Measurements from ENCODE around the gene FDXR.

FDXR gene

GRCh38 chr17:74898376-74898946 lies 25.7 kb upstream of the FDXR start:
- DNase-seq (ENCODE audit: low spot score): no peak

- DNase-seq (ENCODE audit: low spot score): no peak
Observed at GRCh38 chr17:74893936-74894671, 21.3 kb upstream of the FDXR start.

GRCh38 chr17:74892974-74893911 lies 20.4 kb upstream of the FDXR start, which contains the start of gene FADS6:
FADS6 (minus strand) TSS chr17:74893633; CDS start chr17:74893595, 38 bp downstream.
- peak; percentile 87 for DNase-seq (ENCODE audit: low spot score)

GRCh38 chr17:74892013-74892841 lies 19.4 kb upstream of the FDXR start:
- no peak for DNase-seq (ENCODE audit: low spot score)

GRCh38 chr17:74890554-74890953 lies 17.8 kb upstream of the FDXR start:
- no peak for DNase-seq (ENCODE audit: low spot score)

- no peak for DNase-seq (ENCODE audit: low spot score)
Observed at GRCh38 chr17:74888469-74888868, 15.7 kb upstream of the FDXR start.

- no peak for DNase-seq (ENCODE audit: low spot score)
Observed at GRCh38 chr17:74883241-74883745, 10.5 kb upstream of the FDXR start.

- DNase-seq (ENCODE audit: low spot score): no peak
Observed at GRCh38 chr17:74882517-74883240, 9.9 kb upstream of the FDXR start.

- DNase-seq (ENCODE audit: low spot score): no peak
Observed at GRCh38 chr17:74881073-74881472, 8.3 kb upstream of the FDXR start.

- DNase-seq (ENCODE audit: low spot score): no peak
Observed at GRCh38 chr17:74879308-74879707, 6.5 kb upstream of the FDXR start.

- DNase-seq (ENCODE audit: low spot score): no peak
Observed at GRCh38 chr17:74878658-74879057, 5.9 kb upstream of the FDXR start.

GRCh38 chr17:74877592-74878548 lies 5.1 kb upstream of the FDXR start:
- no peak for DNase-seq (ENCODE audit: low spot score)

- no peak for DNase-seq (ENCODE audit: low spot score)
Observed at GRCh38 chr17:74875977-74876593, 3.3 kb upstream of the FDXR start.

- DNase-seq (ENCODE audit: low spot score): no peak
Observed at GRCh38 chr17:74875155-74875976, 2.6 kb upstream of the FDXR start.

- DNase-seq (ENCODE audit: low spot score): no peak
Observed at GRCh38 chr17:74874615-74875037, 1.8 kb upstream of the FDXR start.

- peak; percentile 79 for DNase-seq (ENCODE audit: low spot score)
Observed at GRCh38 chr17:74873874-74874614, 1.2 kb upstream of the FDXR start.

- DNase-seq (ENCODE audit: low spot score): peak; percentile 100
Observed at GRCh38 chr17:74873037-74873873, 461 bp upstream of the FDXR start.

All from HuH-7 (cell line).